ENCODE results near the gene ZNF700.
A peak's percentile ranks its signal among the peaks of the same experiment; 100 is the strongest.

The ZNF700 gene

DNA sequence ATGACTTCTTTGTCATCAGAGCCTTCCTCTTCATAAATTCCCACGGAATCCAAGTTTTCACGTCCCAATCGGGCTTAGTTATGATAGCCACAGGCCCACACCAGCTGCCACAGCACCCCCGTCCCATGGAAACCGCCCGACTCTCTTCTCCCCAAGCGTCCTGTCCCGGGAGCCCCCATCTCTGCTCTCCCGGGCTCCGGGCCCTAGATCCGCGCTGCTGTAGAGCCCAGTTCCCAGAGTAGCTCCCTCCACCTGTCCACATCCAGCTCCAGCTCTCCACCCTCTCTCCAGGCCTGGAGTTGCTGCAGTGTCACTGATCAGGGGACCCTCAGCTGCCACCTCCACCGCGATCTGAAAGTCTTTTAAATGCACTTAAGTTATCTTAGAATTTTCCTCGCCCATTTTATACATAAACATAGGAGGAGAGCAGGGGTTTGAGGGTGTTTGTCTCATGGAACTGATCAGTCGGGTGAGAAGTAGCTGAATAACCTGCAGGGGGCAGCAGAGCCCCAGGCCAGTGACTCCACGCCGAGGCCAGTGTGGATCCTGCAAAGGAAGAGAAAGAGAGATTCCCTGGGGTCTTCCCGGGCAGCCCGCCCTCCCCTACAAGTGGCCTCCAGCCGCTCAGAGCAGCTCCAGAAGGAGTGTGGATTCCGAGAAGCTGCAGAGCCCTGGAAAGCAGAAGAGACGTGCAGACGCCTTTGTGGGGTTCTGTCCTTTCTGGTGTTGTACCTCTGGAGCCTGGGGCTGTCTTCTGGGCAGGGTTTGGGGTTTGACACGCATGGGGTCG is 38.9 kb downstream of the ZNF700 start:
- no peaks in the 10 kb centered on the region for H3K9me3 ChIP-seq (ENCODE audit: control insufficient read depth, insufficient read depth, low read depth, low read length)
- TF ChIP-seq ZBTB49 (tag by site-specific recombination; IDR thresholded peaks at IDR 0.05; ENCODE audit: low read depth) (no peak), ZNF654 (tag by site-specific recombination; IDR thresholded peaks at IDR 0.05; ENCODE audit: low read depth) (peak; percentile 50)
- ChIA-PET POLR2A (interaction anchor here (0.7 to 1.0 kb wide), 2 partner anchors 8 to 25 kb away, joined by 3 read pairs; no protein-coding TSS in a partner anchor), CTCF (interaction anchor here (0.5 to 1.6 kb wide), 15 partner anchors 9 to 1984 kb away, joined by 3 to 8 read pairs (median 3); partner anchors contain the start of gene ZNF709)
- no peaks in the 10 kb centered on the region for H3K4me1 ChIP-seq (ENCODE audit: control insufficient read depth, insufficient read depth, low read length)
- no peak overlapping the region for H3K27ac ChIP-seq (ENCODE audit: extremely low read depth, low read depth, low read length)
- H3K36me3 ChIP-seq (ENCODE audit: control insufficient read depth in 2 of 2, insufficient read depth in 1 of 2, low read length in 2 of 2) = no peaks in the 10 kb centered on the region
- H3K4me3 ChIP-seq (ENCODE audit: low read depth, low read length) = no peak overlapping the region

GRCh38 chr19:11964496-11964857 is 39.6 kb downstream of the ZNF700 start:
- Histone ChIP-seq H3K27ac (ENCODE audit: extremely low read depth, low read depth, low read length) (no peak overlapping the region), H3K9me3 (ENCODE audit: control insufficient read depth, insufficient read depth, low read depth, low read length) (no peaks in the 10 kb centered on the region), H3K4me1 (ENCODE audit: control insufficient read depth, insufficient read depth, low read length) (no peaks in the 10 kb centered on the region), H3K4me3 (ENCODE audit: low read depth, low read length) (no peak overlapping the region), H3K36me3 (ENCODE audit: control insufficient read depth in 2 of 2, insufficient read depth in 1 of 2, low read length in 2 of 2) (no peaks in the 10 kb centered on the region)
- CTCF ChIA-PET = interaction anchor here (0.5 to 1.6 kb wide), 9 partner anchors 10 to 1984 kb away, joined by 3 to 8 read pairs (median 4); no protein-coding TSS in a partner anchor
- POLR2A ChIA-PET = interaction anchor here (0.6 to 1.0 kb wide), 3 partner anchors 9 to 359 kb away, joined by 3 to 4 read pairs (median 3); no protein-coding TSS in a partner anchor
- TF ChIP-seq SALL2 (tag by site-specific recombination; IDR thresholded peaks at IDR 0.05; ENCODE audit: borderline replicate concordance) = no peak
- no peak for TF ChIP-seq ZNF37A (tag by site-specific recombination; IDR thresholded peaks at IDR 0.05)
- no peak for TF ChIP-seq ZNF19 (tag by site-specific recombination; IDR thresholded peaks at IDR 0.05; ENCODE audit: low read depth)
- TF ChIP-seq, protein P1, sequence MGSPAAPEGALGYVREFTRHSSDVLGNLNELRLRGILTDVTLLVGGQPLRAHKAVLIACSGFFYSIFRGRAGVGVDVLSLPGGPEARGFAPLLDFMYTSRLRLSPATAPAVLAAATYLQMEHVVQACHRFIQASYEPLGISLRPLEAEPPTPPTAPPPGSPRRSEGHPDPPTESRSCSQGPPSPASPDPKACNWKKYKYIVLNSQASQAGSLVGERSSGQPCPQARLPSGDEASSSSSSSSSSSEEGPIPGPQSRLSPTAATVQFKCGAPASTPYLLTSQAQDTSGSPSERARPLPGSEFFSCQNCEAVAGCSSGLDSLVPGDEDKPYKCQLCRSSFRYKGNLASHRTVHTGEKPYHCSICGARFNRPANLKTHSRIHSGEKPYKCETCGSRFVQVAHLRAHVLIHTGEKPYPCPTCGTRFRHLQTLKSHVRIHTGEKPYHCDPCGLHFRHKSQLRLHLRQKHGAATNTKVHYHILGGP (tag by site-specific recombination; IDR thresholded peaks at IDR 0.05) = no peak
- no peak for TF ChIP-seq ZSCAN18 (tag by site-specific recombination; IDR thresholded peaks at IDR 0.05)
- no peak for TF ChIP-seq ZSCAN5A (tag by site-specific recombination; IDR thresholded peaks at IDR 0.05)
- TF ChIP-seq ZNF645 (tag by site-specific recombination; IDR thresholded peaks at IDR 0.05) = no peak
- TF ChIP-seq YY1 (tag by site-specific recombination; IDR thresholded peaks at IDR 0.05) = no peak
- TF ChIP-seq MYNN (tag by site-specific recombination; IDR thresholded peaks at IDR 0.05; ENCODE audit: borderline replicate concordance) = no peak
- no peak for TF ChIP-seq HOXA7 (CRISPR knock-in tag; IDR thresholded peaks at IDR 0.05; ENCODE audit: borderline replicate concordance)
- no peak for TF ChIP-seq ZNF121 (tag by site-specific recombination; IDR thresholded peaks at IDR 0.05)
